DND-41 (cell line): Measurements from ENCODE around the gene RNF213.
"Not testable (repeated sequence)": the region's sequence is repeated elsewhere in the genome, so short reads cannot be mapped to it uniquely, and the experiment has no call there.

ENCODE experiments used
- ATAC-seq: fragments of 200-7000 bp; cut with Tn5 transposase; 3 replicates; pipeline ENCODE4 v1.9.1; 2021; ENCODE audit warnings: low read depth; ENCODE audit not compliant: insufficient read depth
- DNase-seq: peaks from one replicate; pipeline ENCODE4 v3.0.0-alpha.2; 2020
- H2AFZ ChIP-seq: 2 replicates; pipeline ENCODE4 v1.6.0; 2012; ENCODE audit warnings: low read depth, low read length
- H3K27ac ChIP-seq: 2 replicates; pipeline ENCODE4 v1.5.1; 2012; ENCODE audit warnings: low read length, inconsistent platforms
- H3K27me3 ChIP-seq: fragments of 200-600 bp; sonication (generic); 2 replicates; pipeline ENCODE4 v1.6.0; 2012; ENCODE audit warnings: low read length, mild to moderate bottlenecking, inconsistent platforms; ENCODE audit not compliant: insufficient read depth, poor library complexity
- H3K36me3 ChIP-seq: 2 replicates; pipeline ENCODE4 v1.5.1; 2012; ENCODE audit warnings: low read length, inconsistent platforms; ENCODE audit not compliant: insufficient read depth
- H3K4me1 ChIP-seq: 2 replicates; pipeline ENCODE4 v1.5.1; 2012; ENCODE audit warnings: mild to moderate bottlenecking, low read length; ENCODE audit not compliant: insufficient read depth
- H3K4me2 ChIP-seq: 2 replicates; pipeline ENCODE4 v1.6.0; 2012; ENCODE audit warnings: mild to moderate bottlenecking, moderate library complexity, low read length, inconsistent platforms; ENCODE audit not compliant: insufficient read depth
- H3K4me3 ChIP-seq, 2 experiments: fragments of 200-600 bp in 1 of 2; shearing (Covaris generic) in 1 of 2; 2 replicates each; pipeline ENCODE4 v1.5.1; 2012 to 2016; ENCODE audit warnings: inconsistent platforms in 2 of 2, low read length in 2 of 2, mild to moderate bottlenecking in 2 of 2, low read depth in 1 of 2, moderate library complexity in 1 of 2
- H3K79me2 ChIP-seq: 2 replicates; pipeline ENCODE4 v1.6.0; 2012; ENCODE audit warnings: low read length, inconsistent platforms; ENCODE audit not compliant: insufficient read depth
- H3K9ac ChIP-seq: 2 replicates; pipeline ENCODE4 v1.6.0; 2012; ENCODE audit warnings: low read depth, mild to moderate bottlenecking, inconsistent platforms, low read length, moderate library complexity
- H3K9me3 ChIP-seq: 2 replicates; pipeline ENCODE4 v1.5.1; 2012; ENCODE audit warnings: low read length, moderate library complexity, mild to moderate bottlenecking, inconsistent platforms; ENCODE audit not compliant: insufficient read depth, severe bottlenecking
- H4K20me1 ChIP-seq: 2 replicates; pipeline ENCODE4 v1.6.0; 2012; ENCODE audit warnings: low read length; ENCODE audit not compliant: insufficient read depth
- EZH2 ChIP-seq: IDR thresholded peaks from 3 replicates; pipeline ENCODE4 v1.6.1; 2012; ENCODE audit warnings: borderline replicate concordance, low read depth, mild to moderate bottlenecking, moderate library complexity, low read length, inconsistent platforms; ENCODE audit not compliant: severe bottlenecking
- TF ChIP-seq, protein P1 (sequence below): IDR thresholded peaks from 2 replicates; pipeline ENCODE4 v1.5.1; 2012; ENCODE audit warnings: borderline replicate concordance, low read length, moderate library complexity, mild to moderate bottlenecking; ENCODE audit not compliant: poor library complexity, severe bottlenecking; ENCODE audit errors: extremely low read depth

RNF213 gene

DNA sequence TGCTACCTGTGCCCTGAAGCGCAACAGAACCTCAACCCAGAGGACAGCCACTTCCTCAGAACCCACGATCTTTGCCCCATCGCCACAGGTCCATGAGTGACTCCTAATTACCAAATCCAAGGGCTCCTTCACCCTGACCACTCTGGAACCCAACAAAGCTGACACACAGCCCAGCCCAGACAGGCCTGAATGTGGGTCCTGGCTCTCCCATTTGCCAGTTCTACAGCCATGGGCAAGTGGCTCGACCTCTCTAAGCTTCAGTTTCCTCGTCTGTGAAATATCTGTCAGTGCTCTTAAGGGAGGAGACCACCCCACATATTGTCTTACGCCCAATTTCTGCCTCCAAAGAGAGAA, 136.4 kb downstream of the RNF213 start:
- H3K27ac ChIP-seq: no peak overlapping the region
- no peak overlapping the region for H3K9ac ChIP-seq
- peaks cover 32% of the 10 kb centered on the region for H3K36me3 ChIP-seq
- no peak for DNase-seq
- ATAC-seq: no peak
- H3K4me1 ChIP-seq: 0 out of 2 replicates have a peak, but pooled peaks cover 2% of the 10 kb centered on the region
- no peak overlapping the region for H2AFZ ChIP-seq
- H3K79me2 ChIP-seq: no peaks in the 10 kb centered on the region
- H3K27me3 ChIP-seq: no peaks in the 10 kb centered on the region
- H4K20me1 ChIP-seq: no peaks in the 10 kb centered on the region
- no peak overlapping the region for H3K4me2 ChIP-seq
- H3K9me3 ChIP-seq: no peaks in the 10 kb centered on the region
- no peak overlapping the region for H3K4me3 ChIP-seq
- TF ChIP-seq, protein P1, sequence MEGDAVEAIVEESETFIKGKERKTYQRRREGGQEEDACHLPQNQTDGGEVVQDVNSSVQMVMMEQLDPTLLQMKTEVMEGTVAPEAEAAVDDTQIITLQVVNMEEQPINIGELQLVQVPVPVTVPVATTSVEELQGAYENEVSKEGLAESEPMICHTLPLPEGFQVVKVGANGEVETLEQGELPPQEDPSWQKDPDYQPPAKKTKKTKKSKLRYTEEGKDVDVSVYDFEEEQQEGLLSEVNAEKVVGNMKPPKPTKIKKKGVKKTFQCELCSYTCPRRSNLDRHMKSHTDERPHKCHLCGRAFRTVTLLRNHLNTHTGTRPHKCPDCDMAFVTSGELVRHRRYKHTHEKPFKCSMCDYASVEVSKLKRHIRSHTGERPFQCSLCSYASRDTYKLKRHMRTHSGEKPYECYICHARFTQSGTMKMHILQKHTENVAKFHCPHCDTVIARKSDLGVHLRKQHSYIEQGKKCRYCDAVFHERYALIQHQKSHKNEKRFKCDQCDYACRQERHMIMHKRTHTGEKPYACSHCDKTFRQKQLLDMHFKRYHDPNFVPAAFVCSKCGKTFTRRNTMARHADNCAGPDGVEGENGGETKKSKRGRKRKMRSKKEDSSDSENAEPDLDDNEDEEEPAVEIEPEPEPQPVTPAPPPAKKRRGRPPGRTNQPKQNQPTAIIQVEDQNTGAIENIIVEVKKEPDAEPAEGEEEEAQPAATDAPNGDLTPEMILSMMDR: no peak
- TF ChIP-seq EZH2: no peak

DNA sequence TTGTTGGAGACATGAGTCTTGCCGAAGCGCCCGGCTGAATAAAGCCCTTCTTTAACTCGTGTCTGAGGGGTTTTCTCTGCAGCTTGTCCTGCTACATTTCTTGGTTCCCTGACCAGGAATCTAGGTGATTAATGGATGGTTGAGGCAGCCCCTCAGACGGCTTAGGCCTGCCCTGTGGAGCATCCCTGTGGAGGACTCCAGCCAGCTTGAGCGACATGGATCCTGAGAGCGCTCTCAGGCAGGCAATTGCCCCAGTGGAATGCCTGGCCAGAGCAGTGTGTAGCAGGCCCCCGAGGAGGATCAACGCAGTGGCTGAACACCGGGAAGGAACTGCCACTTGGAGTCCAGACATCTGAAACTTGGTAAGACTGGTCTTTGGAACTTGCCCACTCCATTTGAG, 137.0 kb downstream of the RNF213 start:
- no peak overlapping the region for H3K9ac ChIP-seq
- H3K79me2 ChIP-seq: no peaks in the 10 kb centered on the region
- H4K20me1 ChIP-seq: no peaks in the 10 kb centered on the region
- H3K9me3 ChIP-seq: no peaks in the 10 kb centered on the region
- H3K27me3 ChIP-seq: no peaks in the 10 kb centered on the region
- ATAC-seq: no peak
- no peak overlapping the region for H3K4me3 ChIP-seq
- H3K4me1 ChIP-seq: 0 out of 2 replicates have a peak, but pooled peaks cover 2% of the 10 kb centered on the region
- no peak overlapping the region for H2AFZ ChIP-seq
- H3K4me2 ChIP-seq: no peak overlapping the region
- peaks cover 26% of the 10 kb centered on the region for H3K36me3 ChIP-seq
- TF ChIP-seq EZH2: no peak
- TF ChIP-seq, protein P1: no peak
- H3K27ac ChIP-seq: no peak overlapping the region
- DNase-seq: no peak

DNA sequence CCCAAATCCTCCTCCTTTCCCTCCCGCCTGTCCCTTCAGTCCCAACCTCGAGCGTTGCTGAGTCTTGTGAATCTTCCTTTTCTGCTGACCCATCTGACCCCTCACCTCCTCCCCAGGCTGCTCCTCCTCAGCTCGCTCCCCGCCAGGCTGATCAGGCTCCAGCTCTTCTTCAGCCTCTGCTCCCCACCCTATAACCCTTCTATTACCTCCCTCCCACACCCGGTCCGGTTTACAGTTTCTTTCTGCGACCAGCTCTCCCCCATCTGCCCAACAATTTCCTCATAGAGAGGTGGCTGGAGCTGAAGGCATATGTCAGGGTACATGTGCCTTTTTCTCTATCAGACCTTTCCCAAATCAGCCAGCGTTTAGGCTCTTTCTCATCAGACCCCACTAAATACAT, 140.4 kb downstream of the RNF213 start:
- H3K4me2 ChIP-seq, H3K36me3 ChIP-seq, H3K27ac ChIP-seq, ATAC-seq, DNase-seq, H2AFZ ChIP-seq, H3K4me1 ChIP-seq, H3K27me3 ChIP-seq, H3K79me2 ChIP-seq, H3K9ac ChIP-seq, H4K20me1 ChIP-seq, H3K9me3 ChIP-seq, H3K4me3 ChIP-seq: not testable (repeated sequence)

DNA sequence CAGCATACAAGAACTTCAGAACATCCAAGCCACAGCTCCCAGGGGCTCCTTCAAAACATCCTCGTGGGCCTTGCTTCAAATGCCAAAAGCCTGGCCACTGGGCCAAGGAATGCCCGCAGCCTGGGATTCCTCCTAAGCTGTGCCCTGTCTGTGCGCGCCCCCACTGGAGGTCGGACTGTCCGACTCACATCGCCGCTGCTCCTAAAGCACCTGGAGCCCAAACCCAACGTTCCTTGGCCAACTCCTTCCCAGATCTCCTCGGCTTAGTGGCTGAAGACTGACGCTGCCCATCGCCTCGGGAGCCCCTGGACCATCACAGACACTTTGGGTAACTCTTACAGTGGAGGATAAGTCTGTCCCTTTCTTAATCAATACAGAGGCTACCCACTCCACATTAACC, 141.4 kb downstream of the RNF213 start:
- not testable (repeated sequence) for DNase-seq, H3K4me3 ChIP-seq

More for the DNA sequence above, 141.4 kb downstream of the RNF213 start:
- H3K4me1 ChIP-seq, H3K27me3 ChIP-seq, H2AFZ ChIP-seq, H3K9ac ChIP-seq, H3K4me2 ChIP-seq, ATAC-seq, H3K36me3 ChIP-seq, H3K9me3 ChIP-seq, H3K27ac ChIP-seq, H3K79me2 ChIP-seq, H4K20me1 ChIP-seq: not testable (repeated sequence)
